ENCODE data around the gene ABCC1.
A peak's percentile ranks its signal among the peaks of the same experiment; 100 is the strongest.

Gene ABCC1

GRCh38 chr16:16048904-16049582 is 99.6 kb downstream of the ABCC1 start:
- DNase-seq (ENCODE audit: low read depth), result no peak

- DNase-seq (ENCODE audit: low read depth), result no peak
These were observed 100.7 kb downstream of the ABCC1 start for GRCh38 chr16:16050106-16050505.

GRCh38 chr16:16051132-16051531 is 101.7 kb downstream of the ABCC1 start:
- DNase-seq (ENCODE audit: low read depth), result no peak

GRCh38 chr16:16052916-16053315 is 103.5 kb downstream of the ABCC1 start:
- no peak for DNase-seq (ENCODE audit: low read depth)

GRCh38 chr16:16057102-16057501 is 107.7 kb downstream of the ABCC1 start:
- no peak for DNase-seq (ENCODE audit: low read depth)

GRCh38 chr16:16059160-16059559 is 109.7 kb downstream of the ABCC1 start:
- no peak for DNase-seq (ENCODE audit: low read depth)

GRCh38 chr16:16059895-16060590 is 110.6 kb downstream of the ABCC1 start:
- DNase-seq (ENCODE audit: low read depth), result no peak

- DNase-seq (ENCODE audit: low read depth), result no peak
These were observed 112.9 kb downstream of the ABCC1 start for GRCh38 chr16:16062023-16062937.

- no peak for DNase-seq (ENCODE audit: low read depth)
These were observed 114.3 kb downstream of the ABCC1 start for GRCh38 chr16:16063683-16064082.

GRCh38 chr16:16064874-16065384 is 115.5 kb downstream of the ABCC1 start:
- DNase-seq (ENCODE audit: low read depth), result no peak

GRCh38 chr16:16067127-16067526 is 117.7 kb downstream of the ABCC1 start:
- peak; percentile 77 for DNase-seq (ENCODE audit: low read depth)

- DNase-seq (ENCODE audit: low read depth), result no peak
These were observed 122.3 kb downstream of the ABCC1 start for GRCh38 chr16:16071631-16072244.

GRCh38 chr16:16073001-16073545 is 123.7 kb downstream of the ABCC1 start:
- no peak for DNase-seq (ENCODE audit: low read depth)

GRCh38 chr16:16073891-16074881 is 124.8 kb downstream of the ABCC1 start:
- DNase-seq (ENCODE audit: low read depth), result peak; percentile 86

GRCh38 chr16:16075488-16076422 is 126.3 kb downstream of the ABCC1 start:
- peak; percentile 60 for DNase-seq (ENCODE audit: low read depth)

GRCh38 chr16:16076423-16076813 is 127.0 kb downstream of the ABCC1 start:
- DNase-seq (ENCODE audit: low read depth), result no peak

GRCh38 chr16:16080465-16081065 is 131.1 kb downstream of the ABCC1 start:
- no peak for DNase-seq (ENCODE audit: low read depth)

GRCh38 chr16:16081141-16081540 is 131.7 kb downstream of the ABCC1 start:
- no peak for DNase-seq (ENCODE audit: low read depth)

GRCh38 chr16:16082255-16082654 is 132.8 kb downstream of the ABCC1 start:
- DNase-seq (ENCODE audit: low read depth), result no peak
